ENCODE data around the gene GALNTL6.

DNA sequence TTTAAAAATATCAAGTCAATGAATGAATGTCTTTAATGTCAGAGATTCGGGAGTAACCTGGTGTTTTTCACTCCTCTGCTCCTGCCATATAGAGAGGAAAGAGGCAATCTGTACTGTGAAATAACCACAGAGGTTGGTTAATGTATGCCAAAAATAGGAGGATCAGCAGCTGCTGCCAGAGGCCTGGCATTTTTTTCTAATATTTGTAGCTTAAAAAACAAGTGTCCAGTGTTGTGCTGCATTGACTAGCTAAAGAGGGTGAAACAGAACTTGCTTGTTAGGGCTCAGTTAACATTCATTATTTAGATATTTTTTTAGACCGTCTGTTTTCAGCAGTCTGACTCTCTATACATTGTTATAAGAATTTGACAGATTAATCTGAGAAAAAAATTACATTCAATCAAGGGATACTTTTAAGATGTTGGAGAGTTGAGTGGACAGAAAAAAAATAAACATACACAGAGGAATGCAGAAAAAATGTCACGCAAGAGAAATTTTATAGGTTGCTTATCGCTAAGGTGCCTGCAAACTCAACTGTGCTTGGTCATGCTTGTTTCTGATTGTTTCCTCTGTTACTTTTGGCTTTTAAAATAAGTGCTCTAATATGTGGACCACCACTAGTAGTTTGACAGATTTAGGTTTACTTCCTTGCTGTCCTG, 963.1 kb downstream of the GALNTL6 start:
- TF ChIP-seq, protein P1, sequence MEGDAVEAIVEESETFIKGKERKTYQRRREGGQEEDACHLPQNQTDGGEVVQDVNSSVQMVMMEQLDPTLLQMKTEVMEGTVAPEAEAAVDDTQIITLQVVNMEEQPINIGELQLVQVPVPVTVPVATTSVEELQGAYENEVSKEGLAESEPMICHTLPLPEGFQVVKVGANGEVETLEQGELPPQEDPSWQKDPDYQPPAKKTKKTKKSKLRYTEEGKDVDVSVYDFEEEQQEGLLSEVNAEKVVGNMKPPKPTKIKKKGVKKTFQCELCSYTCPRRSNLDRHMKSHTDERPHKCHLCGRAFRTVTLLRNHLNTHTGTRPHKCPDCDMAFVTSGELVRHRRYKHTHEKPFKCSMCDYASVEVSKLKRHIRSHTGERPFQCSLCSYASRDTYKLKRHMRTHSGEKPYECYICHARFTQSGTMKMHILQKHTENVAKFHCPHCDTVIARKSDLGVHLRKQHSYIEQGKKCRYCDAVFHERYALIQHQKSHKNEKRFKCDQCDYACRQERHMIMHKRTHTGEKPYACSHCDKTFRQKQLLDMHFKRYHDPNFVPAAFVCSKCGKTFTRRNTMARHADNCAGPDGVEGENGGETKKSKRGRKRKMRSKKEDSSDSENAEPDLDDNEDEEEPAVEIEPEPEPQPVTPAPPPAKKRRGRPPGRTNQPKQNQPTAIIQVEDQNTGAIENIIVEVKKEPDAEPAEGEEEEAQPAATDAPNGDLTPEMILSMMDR (IDR thresholded peaks at IDR 0.05; ENCODE audit: insufficient read depth, low read length, poor library complexity, severe bottlenecking) = no peak
- TF ChIP-seq EZH2phosphoT487 (conservative IDR thresholded peaks at IDR 0.05; ENCODE audit: low read length) = no peak
